ENCODE results near the gene NDE1. TPM values are rescaled to one million over a fixed set of nuclear protein-coding genes. Genes with fewer than 3 reads are reported as not detected.
"Not testable (repeated sequence)": the region's sequence is repeated elsewhere in the genome, so short reads cannot be mapped to it uniquely, and the experiment has no call there.

Gene NDE1
- total RNA-seq, 1 donor from 2014 or later = 42.5 TPM

DNA sequence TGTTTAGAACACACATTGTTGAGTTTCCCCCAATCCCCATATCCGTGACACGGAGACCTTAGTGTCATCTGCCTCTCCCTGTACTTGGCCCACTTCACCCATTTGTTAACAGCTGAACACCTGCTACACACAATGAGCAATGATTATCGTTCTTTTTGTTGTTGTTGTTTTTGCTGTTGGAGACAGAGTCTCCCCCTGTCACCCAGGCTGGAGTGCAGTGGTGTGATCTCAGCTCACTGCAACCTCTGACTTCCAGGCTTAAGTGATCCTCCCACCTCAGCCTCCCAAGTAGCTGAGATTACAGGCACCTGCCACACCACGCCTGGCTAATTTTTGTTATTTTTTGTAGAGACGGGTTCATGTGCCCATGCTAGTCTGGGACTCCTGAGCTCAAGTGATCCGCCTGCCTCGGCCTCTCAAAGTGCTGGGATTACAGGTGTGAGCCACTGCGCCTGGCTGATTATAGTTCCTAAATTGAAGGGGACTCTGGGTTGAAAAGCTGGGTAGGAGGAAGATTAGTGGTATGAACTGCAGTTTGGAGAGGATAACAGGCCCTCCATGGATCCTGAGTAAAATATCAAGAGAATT lies 21.6 kb downstream of the NDE1 start:
- H3K27ac Mint-ChIP-seq = no peak overlapping the region
- DNase-seq (ENCODE audit: low spot score, unreplicated experiment) = no peak
- H3K4me3 Mint-ChIP-seq (ENCODE audit: low read depth) = no peak overlapping the region
- no peak for TF ChIP-seq CTCF (IDR thresholded peaks at IDR 0.05; ENCODE audit: unreplicated experiment)
- no peaks in the 10 kb centered on the region for H3K27me3 Mint-ChIP-seq
- H3K9me3 Mint-ChIP-seq (ENCODE audit: low read depth) = no peaks in the 10 kb centered on the region
- H3K4me1 Mint-ChIP-seq (ENCODE audit: low read depth) = peaks cover 2% of the 10 kb centered on the region
- peaks cover 10% of the 10 kb centered on the region for H3K36me3 Mint-ChIP-seq (ENCODE audit: insufficient read depth)

DNA sequence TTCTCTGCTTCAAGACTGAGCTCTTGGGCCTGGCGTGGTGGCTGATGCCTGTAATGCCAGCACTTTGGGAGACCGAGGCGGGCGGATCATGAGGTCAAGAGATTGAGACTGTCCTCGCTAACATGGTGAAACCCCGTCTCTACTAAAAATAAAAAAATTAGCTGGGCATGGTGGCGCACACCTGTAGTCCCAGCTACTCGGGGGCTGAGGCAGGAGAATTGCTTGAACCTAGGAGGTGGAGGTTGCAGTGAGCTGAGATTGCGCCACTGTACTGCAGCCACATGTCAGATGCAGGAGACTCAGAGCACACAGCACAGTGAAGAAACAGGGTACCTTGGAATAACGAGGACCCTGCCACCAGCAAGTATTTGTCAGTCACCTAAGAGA lies 22.1 kb downstream of the NDE1 start:
- not testable (repeated sequence) for H3K36me3 Mint-ChIP-seq (ENCODE audit: insufficient read depth); H3K4me1 Mint-ChIP-seq (ENCODE audit: low read depth); DNase-seq (ENCODE audit: low spot score, unreplicated experiment); H3K4me3 Mint-ChIP-seq (ENCODE audit: low read depth); H3K27me3 Mint-ChIP-seq; H3K9me3 Mint-ChIP-seq (ENCODE audit: low read depth); H3K27ac Mint-ChIP-seq

DNA sequence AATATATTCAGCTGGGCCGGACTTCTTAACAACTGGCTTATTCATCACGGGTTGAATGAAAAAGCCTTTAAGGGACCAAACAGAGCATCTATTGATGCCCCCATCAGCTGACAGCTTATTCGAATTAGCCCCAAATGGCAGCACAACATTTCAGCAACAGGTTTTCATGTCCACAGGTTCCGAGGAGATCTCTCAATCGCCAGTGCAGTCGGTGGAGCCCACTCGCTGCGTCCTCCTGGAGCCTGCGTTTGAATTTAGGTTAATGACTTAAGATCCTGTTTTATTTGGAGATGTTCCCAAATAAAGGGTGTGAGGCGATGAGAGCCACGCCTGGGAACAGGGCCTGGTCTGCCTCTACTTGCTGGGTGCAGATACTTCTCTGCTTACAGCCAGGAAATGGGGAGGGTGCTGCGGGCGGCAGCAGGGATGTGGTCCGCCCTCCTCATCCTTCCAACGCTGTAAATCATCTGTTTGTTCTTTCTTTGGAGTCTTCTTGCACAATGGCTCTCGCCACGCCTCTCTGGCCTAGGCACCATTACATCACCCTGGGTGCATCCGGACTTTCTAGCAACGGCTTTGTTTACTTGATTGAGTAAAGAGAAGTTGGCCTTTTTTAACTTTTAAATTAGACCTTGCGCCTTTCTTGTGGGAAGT lies 22.6 kb downstream of the NDE1 start:
- Mint-ChIP-seq H3K36me3 (ENCODE audit: insufficient read depth) (peaks cover 7% of the 10 kb centered on the region), H3K27me3 (no peaks in the 10 kb centered on the region), H3K4me1 (ENCODE audit: low read depth) (peaks cover 2% of the 10 kb centered on the region), H3K27ac (peak overlapping the region; percentile 80), H3K4me3 (ENCODE audit: low read depth) (no peak overlapping the region), H3K9me3 (ENCODE audit: low read depth) (no peaks in the 10 kb centered on the region)
- no peak for DNase-seq (ENCODE audit: low spot score, unreplicated experiment)
- no peak for TF ChIP-seq CTCF (IDR thresholded peaks at IDR 0.05; ENCODE audit: unreplicated experiment)

GRCh38 chr16:15674571-15674970 lies 24.5 kb downstream of the NDE1 start:
- H3K4me3 Mint-ChIP-seq (ENCODE audit: low read depth) = no peak overlapping the region
- peaks cover 2% of the 10 kb centered on the region for H3K4me1 Mint-ChIP-seq (ENCODE audit: low read depth)
- DNase-seq (ENCODE audit: low spot score, unreplicated experiment) = no peak
- no peak overlapping the region for H3K27ac Mint-ChIP-seq
- H3K9me3 Mint-ChIP-seq (ENCODE audit: low read depth) = no peaks in the 10 kb centered on the region
- peaks cover 13% of the 10 kb centered on the region for H3K36me3 Mint-ChIP-seq (ENCODE audit: insufficient read depth)
- no peaks in the 10 kb centered on the region for H3K27me3 Mint-ChIP-seq
- no peak for TF ChIP-seq CTCF (IDR thresholded peaks at IDR 0.05; ENCODE audit: unreplicated experiment)

DNA sequence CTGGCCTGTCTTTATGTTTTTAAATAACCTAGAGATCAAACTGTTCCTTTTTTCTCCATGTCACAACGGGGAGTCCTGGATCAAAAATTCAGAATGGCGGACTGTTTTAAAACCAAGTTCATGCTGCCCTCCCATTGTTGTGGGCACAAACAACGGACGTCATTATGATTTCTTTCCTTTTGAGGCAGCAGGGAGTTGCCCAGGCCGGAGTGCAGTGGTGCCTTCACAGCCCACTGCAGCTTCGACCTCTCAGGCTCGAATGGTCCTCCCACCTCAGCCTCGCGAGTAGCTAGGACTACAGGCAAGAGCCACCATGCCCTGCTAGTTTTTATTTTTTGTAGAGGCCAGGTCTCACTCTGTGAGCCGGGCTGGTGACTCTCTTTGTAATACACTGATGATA lies 26.5 kb downstream of the NDE1 start:
- H3K4me3 Mint-ChIP-seq (ENCODE audit: low read depth) = no peak overlapping the region
- H3K27ac Mint-ChIP-seq = no peak overlapping the region
- no peak for TF ChIP-seq CTCF (IDR thresholded peaks at IDR 0.05; ENCODE audit: unreplicated experiment)
- peaks cover 2% of the 10 kb centered on the region for H3K4me1 Mint-ChIP-seq (ENCODE audit: low read depth)
- no peaks in the 10 kb centered on the region for H3K27me3 Mint-ChIP-seq
- no peaks in the 10 kb centered on the region for H3K9me3 Mint-ChIP-seq (ENCODE audit: low read depth)
- H3K36me3 Mint-ChIP-seq (ENCODE audit: insufficient read depth) = peaks cover 12% of the 10 kb centered on the region
- no peak for DNase-seq (ENCODE audit: low spot score, unreplicated experiment)

DNA sequence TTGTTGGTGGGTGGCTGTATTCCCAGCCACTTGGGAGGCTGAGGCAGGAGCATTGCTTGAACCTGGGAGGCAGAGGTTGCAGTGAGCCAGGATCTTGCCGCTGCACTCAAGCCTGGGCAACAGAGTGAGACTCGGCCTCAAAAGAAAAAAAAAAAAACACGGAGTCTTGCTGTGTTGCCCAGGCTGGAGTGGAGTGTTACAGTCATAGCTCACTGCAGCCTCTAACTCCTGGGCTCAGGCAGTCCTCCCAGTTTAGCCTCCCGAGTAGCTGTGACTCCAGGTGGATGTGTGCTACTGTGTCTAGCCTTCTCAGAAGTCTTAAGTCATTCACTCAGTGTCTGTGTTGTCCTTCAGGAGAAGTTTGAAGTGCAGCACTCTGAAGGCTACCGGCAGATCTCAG lies 27.4 kb downstream of the NDE1 start:
- no peak for DNase-seq (ENCODE audit: low spot score, unreplicated experiment)
- no peak overlapping the region for H3K27ac Mint-ChIP-seq
- no peak for TF ChIP-seq CTCF (IDR thresholded peaks at IDR 0.05; ENCODE audit: unreplicated experiment)
- H3K9me3 Mint-ChIP-seq (ENCODE audit: low read depth) = no peaks in the 10 kb centered on the region
- H3K36me3 Mint-ChIP-seq (ENCODE audit: insufficient read depth) = peaks cover 12% of the 10 kb centered on the region
- peaks cover 2% of the 10 kb centered on the region for H3K4me1 Mint-ChIP-seq (ENCODE audit: low read depth)
- no peaks in the 10 kb centered on the region for H3K27me3 Mint-ChIP-seq
- no peak overlapping the region for H3K4me3 Mint-ChIP-seq (ENCODE audit: low read depth)
